Measurements from ENCODE around the gene RGS19.

RGS19 gene

GRCh38 chr20:64099086-64099786 lies 19.9 kb upstream of the RGS19 start:
- Histone ChIP-seq H3K79me2 (ENCODE audit: insufficient read depth, low read depth) (no peaks in the 10 kb centered on the region), H3K9ac (no peak overlapping the region), H2AFZ (ENCODE audit: low read depth) (no peak overlapping the region), H3K36me3 (ENCODE audit: insufficient read depth) (no peaks in the 10 kb centered on the region), H4K20me1 (ENCODE audit: insufficient read depth) (no peaks in the 10 kb centered on the region), H3K4me1 (ENCODE audit: low read depth, poor library complexity, severe bottlenecking) (no peaks in the 10 kb centered on the region), H3K27ac (no peak overlapping the region), H3K4me3 (IDR thresholded peaks at IDR 0.05; ENCODE audit: insufficient read depth, low read depth, low read length) (no peak overlapping the region), H3K27me3 (ENCODE audit: insufficient read depth, low read depth) (peaks cover 78% of the 10 kb centered on the region), H3K4me2 (no peak overlapping the region)
- no peak for TF ChIP-seq CTCF (conservative IDR thresholded peaks at IDR 0.05; ENCODE audit: low read depth, low read length)

GRCh38 chr20:64098471-64099013 lies 19.2 kb upstream of the RGS19 start:
- no peaks in the 10 kb centered on the region for H3K36me3 ChIP-seq (ENCODE audit: insufficient read depth)
- no peaks in the 10 kb centered on the region for H3K79me2 ChIP-seq (ENCODE audit: insufficient read depth, low read depth)
- no peak overlapping the region for H2AFZ ChIP-seq (ENCODE audit: low read depth)
- no peak overlapping the region for H3K27ac ChIP-seq
- TF ChIP-seq CTCF (conservative IDR thresholded peaks at IDR 0.05; ENCODE audit: low read depth, low read length) = no peak
- no peak overlapping the region for H3K9ac ChIP-seq
- peaks cover 71% of the 10 kb centered on the region for H3K27me3 ChIP-seq (ENCODE audit: insufficient read depth, low read depth)
- no peaks in the 10 kb centered on the region for H4K20me1 ChIP-seq (ENCODE audit: insufficient read depth)
- no peak overlapping the region for H3K4me3 ChIP-seq (IDR thresholded peaks at IDR 0.05; ENCODE audit: insufficient read depth, low read depth, low read length)
- H3K4me1 ChIP-seq (ENCODE audit: low read depth, poor library complexity, severe bottlenecking) = no peaks in the 10 kb centered on the region
- H3K4me2 ChIP-seq = no peak overlapping the region

GRCh38 chr20:64096535-64096934 lies 17.2 kb upstream of the RGS19 start:
- no peak overlapping the region for H3K27ac ChIP-seq
- no peaks in the 10 kb centered on the region for H3K36me3 ChIP-seq (ENCODE audit: insufficient read depth)
- peaks cover 64% of the 10 kb centered on the region for H3K27me3 ChIP-seq (ENCODE audit: insufficient read depth, low read depth)
- H2AFZ ChIP-seq (ENCODE audit: low read depth) = no peak overlapping the region
- no peaks in the 10 kb centered on the region for H3K4me1 ChIP-seq (ENCODE audit: low read depth, poor library complexity, severe bottlenecking)
- no peaks in the 10 kb centered on the region for H3K79me2 ChIP-seq (ENCODE audit: insufficient read depth, low read depth)
- H3K4me3 ChIP-seq (IDR thresholded peaks at IDR 0.05; ENCODE audit: insufficient read depth, low read depth, low read length) = no peak overlapping the region
- H3K9ac ChIP-seq = no peak overlapping the region
- no peak for TF ChIP-seq CTCF (conservative IDR thresholded peaks at IDR 0.05; ENCODE audit: low read depth, low read length)
- H4K20me1 ChIP-seq (ENCODE audit: insufficient read depth) = no peaks in the 10 kb centered on the region
- H3K4me2 ChIP-seq = no peak overlapping the region

GRCh38 chr20:64095927-64096326 lies 16.6 kb upstream of the RGS19 start:
- Histone ChIP-seq H3K27ac (no peak overlapping the region), H3K36me3 (ENCODE audit: insufficient read depth) (no peaks in the 10 kb centered on the region), H3K4me2 (no peak overlapping the region), H3K79me2 (ENCODE audit: insufficient read depth, low read depth) (no peaks in the 10 kb centered on the region), H2AFZ (ENCODE audit: low read depth) (no peak overlapping the region), H3K27me3 (ENCODE audit: insufficient read depth, low read depth) (peaks cover 61% of the 10 kb centered on the region), H4K20me1 (ENCODE audit: insufficient read depth) (no peaks in the 10 kb centered on the region), H3K9ac (no peak overlapping the region), H3K4me1 (ENCODE audit: low read depth, poor library complexity, severe bottlenecking) (no peaks in the 10 kb centered on the region), H3K4me3 (IDR thresholded peaks at IDR 0.05; ENCODE audit: insufficient read depth, low read depth, low read length) (no peak overlapping the region)
- no peak for TF ChIP-seq CTCF (conservative IDR thresholded peaks at IDR 0.05; ENCODE audit: low read depth, low read length)

Measured in KMS-11 (cell line).